ENCODE results near the gene PARP15.

Gene PARP15

DNA sequence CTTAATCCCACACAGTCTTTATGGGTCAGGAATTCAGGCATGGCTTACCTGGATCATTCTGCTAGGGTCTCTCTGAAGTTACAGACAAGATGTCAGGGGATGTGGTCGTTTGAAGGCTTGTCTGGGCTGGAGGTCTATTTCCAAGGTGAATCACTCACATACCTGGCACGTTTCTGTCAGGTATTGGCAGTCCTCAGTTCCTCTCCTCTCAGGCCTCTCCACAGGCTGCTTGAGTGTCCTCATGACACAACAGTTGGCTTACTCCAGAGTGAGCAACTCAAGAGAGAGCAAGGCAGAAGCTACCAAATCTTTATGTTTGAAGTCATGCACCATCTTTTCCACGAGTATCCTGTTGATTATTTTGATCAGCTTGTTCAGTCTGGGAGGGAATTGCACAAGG, 59.2 kb downstream of the PARP15 start:
- TF ChIP-seq, protein P1, sequence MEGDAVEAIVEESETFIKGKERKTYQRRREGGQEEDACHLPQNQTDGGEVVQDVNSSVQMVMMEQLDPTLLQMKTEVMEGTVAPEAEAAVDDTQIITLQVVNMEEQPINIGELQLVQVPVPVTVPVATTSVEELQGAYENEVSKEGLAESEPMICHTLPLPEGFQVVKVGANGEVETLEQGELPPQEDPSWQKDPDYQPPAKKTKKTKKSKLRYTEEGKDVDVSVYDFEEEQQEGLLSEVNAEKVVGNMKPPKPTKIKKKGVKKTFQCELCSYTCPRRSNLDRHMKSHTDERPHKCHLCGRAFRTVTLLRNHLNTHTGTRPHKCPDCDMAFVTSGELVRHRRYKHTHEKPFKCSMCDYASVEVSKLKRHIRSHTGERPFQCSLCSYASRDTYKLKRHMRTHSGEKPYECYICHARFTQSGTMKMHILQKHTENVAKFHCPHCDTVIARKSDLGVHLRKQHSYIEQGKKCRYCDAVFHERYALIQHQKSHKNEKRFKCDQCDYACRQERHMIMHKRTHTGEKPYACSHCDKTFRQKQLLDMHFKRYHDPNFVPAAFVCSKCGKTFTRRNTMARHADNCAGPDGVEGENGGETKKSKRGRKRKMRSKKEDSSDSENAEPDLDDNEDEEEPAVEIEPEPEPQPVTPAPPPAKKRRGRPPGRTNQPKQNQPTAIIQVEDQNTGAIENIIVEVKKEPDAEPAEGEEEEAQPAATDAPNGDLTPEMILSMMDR (IDR thresholded peaks at IDR 0.05), result no peak

DNA sequence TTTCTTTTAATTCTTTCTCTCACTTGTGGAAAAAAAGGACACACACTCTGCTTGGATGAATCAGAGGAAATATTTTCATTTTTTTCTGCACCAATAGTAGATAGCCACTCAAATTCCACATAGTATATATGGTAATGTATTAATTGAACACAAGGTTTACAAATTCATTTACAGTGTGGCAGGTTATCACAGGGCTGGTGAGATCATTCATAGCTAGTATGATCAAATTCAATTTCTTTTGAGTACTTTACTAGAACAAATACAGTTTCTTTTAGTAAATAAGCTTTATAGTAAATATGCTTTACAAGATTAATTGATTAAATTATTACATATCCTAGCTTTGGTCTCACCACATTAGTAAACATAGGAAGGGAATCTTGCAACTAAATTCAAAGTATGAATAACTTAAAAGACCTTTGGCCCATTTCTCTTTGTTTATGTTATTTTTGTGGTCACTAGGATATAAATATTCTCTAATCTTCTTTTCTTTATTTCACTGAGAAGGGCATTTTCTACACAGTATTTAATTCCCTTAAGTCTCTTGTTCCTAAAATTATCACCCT, 63.1 kb downstream of the PARP15 start:
- TF ChIP-seq, protein P1 (IDR thresholded peaks at IDR 0.05), result no peak

DNA sequence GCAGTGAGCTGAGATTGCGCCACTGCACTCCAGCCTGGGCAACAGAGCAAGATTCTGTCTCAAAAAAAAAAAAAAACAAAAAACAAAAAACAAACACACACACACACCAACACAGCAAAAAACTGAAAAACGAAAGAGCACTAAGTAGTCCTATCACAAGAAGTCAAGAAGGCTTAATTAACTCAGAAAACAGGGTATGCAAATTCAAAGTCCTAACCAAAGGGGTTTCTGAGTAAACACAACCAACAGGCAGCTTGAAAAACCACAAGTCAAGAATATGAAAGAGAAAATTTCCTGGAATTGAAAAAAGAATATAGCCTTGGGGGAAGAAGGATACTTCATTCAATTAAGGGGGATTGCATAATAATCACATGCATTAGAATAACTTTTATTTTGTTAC, 65.5 kb downstream of the PARP15 start:
- TF ChIP-seq, protein P1 (IDR thresholded peaks at IDR 0.05), result no peak

DNA sequence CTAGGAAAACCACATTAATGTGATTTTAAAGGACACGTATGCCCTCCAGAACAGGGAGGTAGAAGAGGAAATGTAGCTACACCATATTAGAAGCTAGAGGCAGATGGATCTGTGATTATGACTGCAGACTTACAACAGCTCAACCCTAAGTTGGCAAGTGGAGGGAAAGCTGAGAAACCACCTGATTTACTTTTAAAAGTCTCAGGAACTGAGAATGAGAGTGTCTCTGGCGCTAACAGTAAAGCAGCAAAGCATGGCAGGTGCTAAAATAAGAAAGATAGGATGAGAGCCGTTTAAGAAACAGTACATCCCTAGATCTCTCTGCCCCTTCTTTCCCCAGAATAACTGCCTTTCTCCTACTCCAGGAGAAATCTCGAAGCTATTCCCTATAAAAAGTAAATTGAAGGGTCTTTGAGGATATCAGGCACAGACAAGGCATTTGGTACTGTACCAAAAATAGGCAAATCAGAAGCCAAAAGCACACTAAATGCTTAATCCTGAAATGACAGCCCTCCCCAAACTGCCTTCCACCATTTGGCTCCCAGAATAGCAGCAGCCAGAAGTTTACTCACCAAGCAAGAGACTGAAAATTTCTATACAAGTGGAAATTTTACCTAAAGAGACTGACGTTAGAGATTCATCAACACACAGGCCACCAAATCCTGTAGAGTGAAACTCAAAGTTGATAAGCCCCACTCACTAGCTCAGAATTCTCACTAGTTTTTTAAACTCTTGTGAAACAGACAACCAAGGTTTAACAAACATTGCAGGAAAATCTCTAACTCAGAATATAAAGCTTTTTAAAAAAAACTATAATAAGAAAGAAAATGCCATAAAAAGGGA, 68.9 kb downstream of the PARP15 start:
- TF ChIP-seq, protein P1 (IDR thresholded peaks at IDR 0.05), result no peak

DNA sequence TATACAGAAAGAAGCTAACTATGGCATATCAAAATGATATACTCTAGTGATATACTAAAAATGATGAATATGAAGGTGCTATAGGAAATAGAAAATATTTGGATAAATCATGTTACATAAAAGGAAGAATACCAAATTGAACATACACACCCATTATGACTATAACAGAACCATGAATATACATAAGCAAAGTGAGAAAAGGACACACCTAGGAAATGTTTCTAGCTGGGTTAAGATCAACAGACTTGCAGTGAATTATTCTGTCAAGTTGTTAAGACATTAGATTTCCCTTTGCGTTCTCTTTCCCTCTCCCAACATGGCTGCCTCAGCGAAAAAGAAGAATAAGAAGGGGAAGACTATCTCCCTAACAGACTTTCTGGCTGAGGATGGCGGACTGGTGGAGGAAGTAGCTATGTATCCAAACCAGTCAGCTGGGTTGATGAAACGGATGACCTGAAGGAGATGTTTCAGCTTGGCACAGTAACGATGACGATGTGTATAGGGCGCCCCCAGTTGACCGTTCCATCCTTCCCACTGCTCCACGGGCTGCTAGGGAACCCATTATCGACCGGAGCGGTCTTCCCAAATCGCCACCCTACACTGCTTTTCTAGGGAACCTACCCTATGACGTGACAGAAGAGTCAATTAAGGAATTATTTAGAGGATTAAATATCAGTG, 83.0 kb downstream of the PARP15 start:
- TF ChIP-seq, protein P1 (IDR thresholded peaks at IDR 0.05), result no peak

DNA sequence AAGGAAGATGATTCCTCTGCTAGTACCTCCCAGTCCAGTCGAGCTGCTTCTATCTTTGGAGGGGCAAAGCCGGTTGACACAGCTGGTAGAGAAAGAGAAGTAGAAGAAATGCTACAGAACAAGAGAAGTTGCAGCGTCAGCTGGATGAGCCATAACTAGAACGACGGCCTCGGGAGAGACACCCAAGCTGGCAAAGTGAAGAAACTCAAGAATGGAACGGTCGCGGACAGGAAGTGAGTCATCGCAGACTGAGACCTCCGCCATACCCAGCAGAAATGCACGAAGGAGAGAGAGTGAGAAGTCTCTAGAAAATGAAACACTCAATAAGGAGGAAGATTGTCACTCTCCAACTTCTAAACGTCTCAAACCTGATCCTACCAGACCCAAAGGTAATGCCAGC, 84.2 kb downstream of the PARP15 start:
- TF ChIP-seq, protein P1 (IDR thresholded peaks at IDR 0.05), result no peak

DNA sequence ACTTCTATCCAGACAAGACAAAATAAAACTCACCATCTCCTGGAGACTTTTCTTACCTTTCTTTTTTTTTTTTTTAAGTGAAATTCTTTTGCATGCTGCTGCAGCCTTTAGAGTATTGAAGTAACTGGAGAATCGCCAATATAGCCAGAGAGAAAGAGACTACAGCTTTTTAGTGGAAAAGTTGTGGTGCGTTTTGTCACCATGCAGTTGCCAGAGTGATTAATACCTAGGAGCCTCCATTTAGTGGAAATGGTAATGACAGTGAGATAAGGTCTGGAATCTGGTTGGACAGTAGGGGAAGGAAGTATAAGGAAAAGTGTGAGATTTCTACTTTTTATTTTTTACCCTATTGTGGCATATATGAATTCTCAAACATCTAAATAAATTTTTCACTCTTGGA, 85.1 kb downstream of the PARP15 start:
- TF ChIP-seq, protein P1 (IDR thresholded peaks at IDR 0.05), result no peak
